ENCODE measurements around the gene EXOC3L1.

DNA sequence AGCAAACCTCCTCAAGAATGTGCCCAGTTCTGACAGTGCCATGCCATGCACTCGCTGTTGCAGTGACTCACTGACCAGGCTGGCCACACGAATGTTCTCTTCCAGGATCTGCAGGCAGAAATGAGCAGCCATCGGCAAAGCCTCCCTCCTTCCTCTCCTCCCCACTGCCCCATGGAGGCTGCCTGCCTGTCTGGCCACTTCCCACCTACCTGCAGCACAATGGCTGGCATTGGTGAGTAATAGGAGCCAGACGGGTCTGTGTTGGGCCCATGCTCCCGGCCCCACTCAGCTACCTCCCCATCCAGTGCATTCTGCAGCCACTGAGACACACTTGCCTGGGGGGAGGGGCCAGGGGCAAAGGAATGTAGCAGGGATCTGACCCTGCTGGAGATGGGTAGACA is 3.4 kb downstream of the EXOC3L1 start:
- TF ChIP-seq, protein P1, sequence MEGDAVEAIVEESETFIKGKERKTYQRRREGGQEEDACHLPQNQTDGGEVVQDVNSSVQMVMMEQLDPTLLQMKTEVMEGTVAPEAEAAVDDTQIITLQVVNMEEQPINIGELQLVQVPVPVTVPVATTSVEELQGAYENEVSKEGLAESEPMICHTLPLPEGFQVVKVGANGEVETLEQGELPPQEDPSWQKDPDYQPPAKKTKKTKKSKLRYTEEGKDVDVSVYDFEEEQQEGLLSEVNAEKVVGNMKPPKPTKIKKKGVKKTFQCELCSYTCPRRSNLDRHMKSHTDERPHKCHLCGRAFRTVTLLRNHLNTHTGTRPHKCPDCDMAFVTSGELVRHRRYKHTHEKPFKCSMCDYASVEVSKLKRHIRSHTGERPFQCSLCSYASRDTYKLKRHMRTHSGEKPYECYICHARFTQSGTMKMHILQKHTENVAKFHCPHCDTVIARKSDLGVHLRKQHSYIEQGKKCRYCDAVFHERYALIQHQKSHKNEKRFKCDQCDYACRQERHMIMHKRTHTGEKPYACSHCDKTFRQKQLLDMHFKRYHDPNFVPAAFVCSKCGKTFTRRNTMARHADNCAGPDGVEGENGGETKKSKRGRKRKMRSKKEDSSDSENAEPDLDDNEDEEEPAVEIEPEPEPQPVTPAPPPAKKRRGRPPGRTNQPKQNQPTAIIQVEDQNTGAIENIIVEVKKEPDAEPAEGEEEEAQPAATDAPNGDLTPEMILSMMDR (IDR thresholded peaks at IDR 0.05 in 4 of 5, conservative IDR thresholded peaks at IDR 0.05 in 1 of 5) = no peak
- no peak for TF ChIP-seq POLR2A (IDR thresholded peaks at IDR 0.05)

All from gastrocnemius medialis (tissue), 4 donors.